ENCODE results near the gene SHBG. TPM values are rescaled to one million over a fixed set of nuclear protein-coding genes. Genes with fewer than 3 reads are reported as not detected.

The SHBG gene
- total and polyA plus RNA-seq, 2 of the 4 experiments (the other 2 are of a cell fraction): 0.36 to 0.38 TPM

- Histone ChIP-seq H4K91ac (ENCODE audit: insufficient read depth, low read depth, low read length) (no peak overlapping the region), H3K56ac (ENCODE audit: extremely low read depth, insufficient read depth, low read length) (no peak overlapping the region), H3K4ac (ENCODE audit: low read depth, low read length) (no peak overlapping the region), H2AK9ac (replicated peaks; ENCODE audit: low read depth, low read length, poor library complexity) (no peak overlapping the region), H2AK5ac (ENCODE audit: low read depth, low read length) (no peak overlapping the region), H3K4me2 (ENCODE audit: low read depth, low read length) (no peak overlapping the region), H4K5ac (ENCODE audit: low read depth, low read length) (no peak overlapping the region), H2BK120ac (ENCODE audit: low read depth, low read length) (no peak overlapping the region), H3K36me3 (ENCODE audit: control insufficient read depth, insufficient read depth, low read length) (no peaks in the 10 kb centered on the region), H2AFZ (replicated peaks; ENCODE audit: low read length, poor library complexity) (no peak overlapping the region), H2BK15ac (ENCODE audit: low read depth, low read length) (no peak overlapping the region), H3K79me1 (ENCODE audit: low read depth in 1 of 2, low read length in 2 of 2) (no peaks in the 10 kb centered on the region), H3K9me3 (ENCODE audit: control insufficient read depth, insufficient read depth, low read length) (no peaks in the 10 kb centered on the region), H3K23ac (ENCODE audit: low read depth, low read length) (no peak overlapping the region), H3K9me1 (ENCODE audit: insufficient read depth, low read length) (no peaks in the 10 kb centered on the region), H3K4me3 (ENCODE audit: insufficient read depth, low read depth, low read length) (no peak overlapping the region), H2BK5ac (ENCODE audit: low read depth, low read length, poor library complexity, severe bottlenecking) (no peak overlapping the region), H3K14ac (replicated peaks; ENCODE audit: low read depth, low read length) (no peak overlapping the region), H4K8ac (ENCODE audit: low read depth in 2 of 2, low read length in 2 of 2) (no peak overlapping the region), H4K20me1 (ENCODE audit: insufficient read depth, low read length) (no peaks in the 10 kb centered on the region), H3K27ac (ENCODE audit: insufficient read depth, low read length) (no peak overlapping the region), H3K27me3 (ENCODE audit: control insufficient read depth, insufficient read depth, low read length) (peaks cover 4% of the 10 kb centered on the region; the same call in 1 of the 2 replicates), H3K9ac (ENCODE audit: low read depth, low read length) (no peak overlapping the region), H2BK20ac (ENCODE audit: low read depth, low read length) (no peak overlapping the region), H3K4me1 (ENCODE audit: control insufficient read depth, insufficient read depth, low read length) (no peaks in the 10 kb centered on the region), H3K18ac (ENCODE audit: low read depth, low read length) (no peak overlapping the region)
- BruUV-seq (replicated peaks): no TSS peak
- intact Hi-C loops (cut with micrococcal nuclease) (no loop called here), dilution Hi-C loops (cut with HindIII; ENCODE audit: low sequenced_read_pairs, unreplicated experiment) (no loop called here), in situ Hi-C loops (cut with MboI; ENCODE audit: low sequenced_read_pairs) (no loop called here)
- DNase-seq (no peak), ATAC-seq (ENCODE audit: low read depth) (no peak)
- no peak for TF ChIP-seq NFE2L2 (IDR thresholded peaks at IDR 0.05; ENCODE audit: low read depth, low read length)
- no peak for TF ChIP-seq CHD1 (IDR thresholded peaks at IDR 0.05; ENCODE audit: low read depth, low read length)
- no peak for TF ChIP-seq MAZ (IDR thresholded peaks at IDR 0.05; ENCODE audit: borderline replicate concordance, low read depth, low read length)
- no peak for TF ChIP-seq BHLHE40 (IDR thresholded peaks at IDR 0.05; ENCODE audit: low read depth, low read length)
- TF ChIP-seq CTCF (conservative IDR thresholded peaks at IDR 0.05; ENCODE audit: low read depth, low read length): no peak
- TF ChIP-seq POLR2A (IDR thresholded peaks at IDR 0.05; ENCODE audit: low read depth, low read length): no peak
- no peak for TF ChIP-seq MAFK (IDR thresholded peaks at IDR 0.05; ENCODE audit: low read depth, low read length)
- TF ChIP-seq ELK1 (IDR thresholded peaks at IDR 0.05; ENCODE audit: borderline replicate concordance, low read depth, low read length): no peak
- no peak for TF ChIP-seq RFX5 (IDR thresholded peaks at IDR 0.05; ENCODE audit: low read depth, low read length)
- no peak for TF ChIP-seq FOS (IDR thresholded peaks at IDR 0.05; ENCODE audit: low read depth, low read length)
- no peak for TF ChIP-seq CEBPB (IDR thresholded peaks at IDR 0.05; ENCODE audit: low read depth, low read length)
- no peak for TF ChIP-seq RCOR1 (IDR thresholded peaks at IDR 0.05; ENCODE audit: insufficient replicate concordance, low read length)
- TF ChIP-seq SMC3 (IDR thresholded peaks at IDR 0.05; ENCODE audit: low read depth, low read length): no peak
- no peak for TF ChIP-seq MXI1 (IDR thresholded peaks at IDR 0.05; ENCODE audit: borderline replicate concordance, low read depth, low read length)
- no CpG with 5 or more reads among the region's 2 CpGs for WGBS, 2 experiments (ENCODE audit: extremely low coverage in 2 of 2, insufficient read length in 1 of 2)
- CTCF ChIA-PET: interaction anchor here (0.5 to 5.3 kb wide), 8 partner anchors 9 to 427 kb away, joined by 3 to 27 read pairs (median 4); partner anchors contain the start of genes TP53 and WRAP53
- POLR2A ChIA-PET (ENCODE audit: unreplicated experiment): no interaction called here
These were observed 3.2 kb downstream of the SHBG start for GRCh38 chr17:7633093-7633492.
